ENCODE results near the gene PGGHG.

- TF ChIP-seq CTCF (IDR thresholded peaks at IDR 0.05) (no peak), POLR2AphosphoS5 (IDR thresholded peaks at IDR 0.05) (no peak), POLR2A (IDR thresholded peaks at IDR 0.05; ENCODE audit: low read depth) (no peak)
Measured at GRCh38 chr11:291281-292210, 2.6 kb downstream of the PGGHG start.

Data from esophagus muscularis mucosa (tissue), 3 donors.